Kidney (tissue), 14 donors: Measurements from ENCODE around the gene NRF1. TPM values are rescaled to one million over a fixed set of nuclear protein-coding genes. Genes with fewer than 3 reads are reported as not detected.

ENCODE experiments used
- DNase-seq, 5 donors: peaks; one replicate each; pipeline ENCODE4 v3.0.0-alpha.2; 2013 to 2020
- FAIRE-seq: peaks from 2 replicates; lab custom pipeline; 2012; peaks lifted over from hg19 to GRCh38; lab: Jason Lieb, UNC
- H3K27ac ChIP-seq, 2 donors: one replicate each; pipeline ENCODE4 v1.7.0; 2013; ENCODE audit warnings: low read depth in 2 of 2, low read length in 2 of 2, inconsistent platforms in 1 of 2
- H3K27me3 ChIP-seq: one replicate; pipeline ENCODE4 v1.7.1; 2013; ENCODE audit warnings: low read length, inconsistent platforms; ENCODE audit not compliant: control insufficient read depth, insufficient read depth
- H3K36me3 ChIP-seq, 3 donors: one replicate each; pipeline versions ENCODE4 v1.7.0 to v1.7.1; 2013; ENCODE audit warnings: low read length in 3 of 3, control low read depth in 1 of 3, inconsistent platforms in 1 of 3; ENCODE audit not compliant: insufficient read depth in 3 of 3, control insufficient read depth in 2 of 3
- H3K4me1 ChIP-seq, 3 donors: one replicate each; pipeline versions ENCODE4 v1.7.0 to v1.7.1; 2013; ENCODE audit warnings: low read length in 3 of 3, inconsistent platforms in 1 of 3, low read depth in 1 of 3; ENCODE audit not compliant: control insufficient read depth in 2 of 3, insufficient read depth in 2 of 3
- H3K4me3 ChIP-seq, 3 donors: one replicate each; pipeline versions ENCODE4 v1.7.0 to v1.8.1; 2013; ENCODE audit warnings: low read length in 3 of 3, control low read depth in 1 of 3, inconsistent platforms in 1 of 3
- H3K9ac ChIP-seq, 3 donors: one replicate each; pipeline versions ENCODE4 v1.7.0 to v1.7.1; 2013; ENCODE audit warnings: low read length in 3 of 3, control low read depth in 1 of 3, inconsistent platforms in 1 of 3
- H3K9me3 ChIP-seq, 3 donors: one replicate each; pipeline versions ENCODE4 v1.7.0 to v1.7.1; 2013; ENCODE audit warnings: low read length in 3 of 3, control low read depth in 1 of 3, inconsistent platforms in 1 of 3; ENCODE audit not compliant: control insufficient read depth in 2 of 3, insufficient read depth in 1 of 3
- intact Hi-C: fragments of 100-400 bp; cut with DNase I; formaldehyde crosslinking; loops from one replicate; pipeline ENCODE4 v1.11.1; 2022
- polyA plus RNA-seq: library from polyadenylated mRNA; stranded (reverse); fragments of 350-450 nt; fragmentation: Illumina TruSeq; extraction: RNeasy Lipid Tissue Mini Kit (QIAGEN cat#74804); gene quantifications from one replicate; pipeline ENCODE4 v1.2.3, GENCODE V29; 2014; ENCODE audit warnings: low read depth, low replicate concordance; ENCODE audit not compliant: insufficient read depth
- total RNA-seq: library from RNA; stranded (reverse); fragmentation: NEBNext Ultra II Directional; extraction: Animal tissue kit (Norgen Biotek cat#: 25700); gene quantifications from one replicate; pipeline ENCODE4 v1.2.1, GENCODE V29; 2021
- TF ChIP-seq, protein P1 (sequence below): IDR thresholded peaks from 3 replicates; pipeline ENCODE4 v1.5.1; 2012; ENCODE audit warnings: mild to moderate bottlenecking, moderate library complexity, borderline replicate concordance; ENCODE audit not compliant: insufficient read depth; ENCODE audit errors: extremely low read depth
- donor health status: control.
- donor health status: control.
- donor health status: control.
- donor health status: control.
- donor health status: control.
- donor health status: DM: yes; HTN: yes; CAD: no.
- donor health status: Normal renal cell carcinoma (clear cell type).

NRF1 gene
- total and polyA plus RNA-seq, 2 donors from 2014 or later, result 8.8 to 19.4 TPM

DNA sequence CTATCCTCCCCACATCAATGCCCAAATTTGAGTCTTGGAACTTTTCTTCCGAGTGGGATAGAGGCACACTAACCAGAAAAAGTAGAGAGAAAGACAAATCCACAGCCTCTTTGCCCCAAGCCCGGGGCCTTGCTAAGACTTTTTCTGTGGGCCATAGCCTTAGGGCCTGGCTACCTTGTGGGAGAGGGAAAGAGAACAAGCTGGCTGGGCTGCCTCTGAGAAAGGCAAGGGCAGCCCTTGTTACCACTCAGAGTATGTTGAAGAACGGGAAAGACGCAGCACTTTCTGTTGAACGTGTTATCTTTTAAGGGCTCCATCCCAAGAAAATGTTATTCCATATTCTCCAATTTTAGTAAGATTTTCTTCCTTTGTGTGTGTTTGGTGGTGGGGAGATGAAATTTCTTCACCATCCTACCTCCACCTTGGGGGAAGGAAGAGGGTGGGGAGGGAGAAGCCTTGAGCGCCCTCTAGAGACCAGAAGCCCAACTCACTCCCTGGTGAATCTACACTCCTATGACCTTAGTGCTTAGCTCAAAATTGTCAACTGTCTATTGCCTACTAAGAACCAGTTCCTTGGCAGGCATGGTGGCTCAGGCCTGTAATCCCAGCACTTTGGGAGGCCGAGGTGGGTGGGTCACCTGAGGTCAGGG is 3.9 kb upstream of the NRF1 start:
- Histone ChIP-seq H3K27me3 (no peaks in the 10 kb centered on the region), H3K9me3 (no peaks in the 10 kb centered on the region), H3K4me1 (peaks cover 0 to 4% (median 3%) of the 10 kb centered on the region in 3 donors), H3K9ac (no peak overlapping the region), H3K36me3 (peaks cover 0 to 3% (median 0%) of the 10 kb centered on the region in 3 donors), H3K4me3 (no peak overlapping the region), H3K27ac (no peak overlapping the region)
- FAIRE-seq (no peak), DNase-seq (peak in 1 of 5 donors; percentile 29)
- TF ChIP-seq, protein P1, sequence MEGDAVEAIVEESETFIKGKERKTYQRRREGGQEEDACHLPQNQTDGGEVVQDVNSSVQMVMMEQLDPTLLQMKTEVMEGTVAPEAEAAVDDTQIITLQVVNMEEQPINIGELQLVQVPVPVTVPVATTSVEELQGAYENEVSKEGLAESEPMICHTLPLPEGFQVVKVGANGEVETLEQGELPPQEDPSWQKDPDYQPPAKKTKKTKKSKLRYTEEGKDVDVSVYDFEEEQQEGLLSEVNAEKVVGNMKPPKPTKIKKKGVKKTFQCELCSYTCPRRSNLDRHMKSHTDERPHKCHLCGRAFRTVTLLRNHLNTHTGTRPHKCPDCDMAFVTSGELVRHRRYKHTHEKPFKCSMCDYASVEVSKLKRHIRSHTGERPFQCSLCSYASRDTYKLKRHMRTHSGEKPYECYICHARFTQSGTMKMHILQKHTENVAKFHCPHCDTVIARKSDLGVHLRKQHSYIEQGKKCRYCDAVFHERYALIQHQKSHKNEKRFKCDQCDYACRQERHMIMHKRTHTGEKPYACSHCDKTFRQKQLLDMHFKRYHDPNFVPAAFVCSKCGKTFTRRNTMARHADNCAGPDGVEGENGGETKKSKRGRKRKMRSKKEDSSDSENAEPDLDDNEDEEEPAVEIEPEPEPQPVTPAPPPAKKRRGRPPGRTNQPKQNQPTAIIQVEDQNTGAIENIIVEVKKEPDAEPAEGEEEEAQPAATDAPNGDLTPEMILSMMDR, result no peak
- intact Hi-C loops, result no loop called here

DNA sequence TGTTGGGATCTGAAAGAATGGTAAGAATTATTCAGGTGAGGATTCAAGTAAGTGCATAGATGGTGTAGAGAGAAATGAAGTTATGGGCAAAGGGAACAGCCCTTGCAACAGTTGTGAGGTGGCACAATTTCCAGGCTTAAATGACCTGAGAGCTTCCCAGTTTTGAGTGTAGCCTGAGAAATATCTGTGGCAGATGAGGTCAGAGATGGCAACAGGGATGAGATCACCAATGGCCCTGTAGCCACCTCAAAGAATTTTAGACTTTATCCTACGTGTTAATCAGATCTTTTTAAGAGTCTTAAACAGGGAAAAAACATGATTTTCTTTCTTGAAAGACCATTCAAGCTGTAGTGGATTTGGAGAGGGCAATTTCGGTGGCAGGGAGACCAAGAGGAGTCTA is 1.9 kb upstream of the NRF1 start:
- Histone ChIP-seq H3K9me3 (no peaks in the 10 kb centered on the region), H3K4me1 (peaks cover 0 to 8% (median 3%) of the 10 kb centered on the region in 3 donors), H3K27me3 (no peaks in the 10 kb centered on the region), H3K36me3 (peaks cover 0 to 3% (median 0%) of the 10 kb centered on the region in 3 donors), H3K9ac (no peak overlapping the region), H3K4me3 (peak overlapping the region in 1 of 3 donors; percentile 99), H3K27ac (no peak overlapping the region)
- FAIRE-seq (no peak), DNase-seq (no peak)
- TF ChIP-seq, protein P1, result no peak
- intact Hi-C loops, result no loop called here

DNA sequence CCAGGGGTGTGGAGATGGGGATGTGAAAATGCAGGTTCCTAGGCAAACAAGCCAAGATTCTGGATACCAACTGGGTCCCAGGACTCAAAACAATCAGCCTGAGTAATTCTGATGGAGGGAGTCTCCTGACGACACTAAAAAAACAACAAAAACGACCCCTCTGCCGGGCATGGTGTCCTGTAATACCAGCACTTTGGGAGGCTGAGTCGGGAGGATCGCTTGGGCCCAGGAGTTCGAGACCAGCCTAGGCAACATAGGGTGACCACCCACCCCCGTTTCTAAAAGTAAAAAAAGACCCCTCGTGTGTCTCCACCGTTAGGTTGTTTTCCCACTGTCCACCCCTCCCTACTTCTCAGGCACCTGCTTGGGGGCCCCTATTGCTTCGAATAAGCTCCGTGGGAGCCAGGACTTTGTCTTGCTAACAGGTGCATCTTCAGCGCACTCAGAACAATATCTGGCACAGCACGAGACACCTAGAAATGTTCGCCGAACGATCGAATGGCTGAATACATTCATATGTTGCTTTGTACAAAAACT is 743 bp upstream of the NRF1 start:
- FAIRE-seq (no peak), DNase-seq (no peak)
- TF ChIP-seq, protein P1, result no peak
- H3K4me3 ChIP-seq, result peak overlapping the region; percentile 95 to 99 (median 97)
- H3K9me3 ChIP-seq, result no peaks in the 10 kb centered on the region
- peaks cover 0 to 3% (median 0%) of the 10 kb centered on the region in 3 donors for H3K36me3 ChIP-seq
- intact Hi-C loops, result no loop called here
- no peaks in the 10 kb centered on the region for H3K27me3 ChIP-seq
- H3K9ac ChIP-seq, result peak overlapping the region; percentile 95 to 99 (median 99)
- peak overlapping the region; percentile 92 to 96 for H3K27ac ChIP-seq
- H3K4me1 ChIP-seq, result peaks cover 0 to 8% (median 3%) of the 10 kb centered on the region in 3 donors
